Measurements from ENCODE around the gene RPS14. TPM values are rescaled to one million over a fixed set of nuclear protein-coding genes. Genes with fewer than 3 reads are reported as not detected.

The RPS14 gene
- total and polyA plus RNA-seq, 9 of the 15 experiments (the other 6 are each of a cell fraction or from before 2014, with no cell fraction given), result 1,824 to 5,983 (median 3,017) TPM

- Histone ChIP-seq H3K4me3 (no peak overlapping the region), H3K27me3 (ENCODE audit: control insufficient read depth in 2 of 2, insufficient read depth in 2 of 2, low read length in 2 of 2) (no peaks in the 10 kb centered on the region), H4K20me1 (replicated peaks; ENCODE audit: control insufficient read depth, insufficient read depth, low read length) (no peaks in the 10 kb centered on the region), H3K9me1 (ENCODE audit: control insufficient read depth, insufficient read depth, low read length) (no peaks in the 10 kb centered on the region), H3K9ac (ENCODE audit: insufficient read depth in 1 of 2, low read depth in 2 of 2, low read length in 2 of 2) (peak overlapping the region; percentile 34 to 66), H3K27ac (ENCODE audit: extremely low read depth, low read depth, low read length) (peak overlapping the region; percentile 49), H3K4me2 (ENCODE audit: insufficient read depth, low read length) (peak overlapping the region; percentile 76), H2AFZ (ENCODE audit: low read depth, low read length) (peak overlapping the region; percentile 54), H3K79me2 (ENCODE audit: control insufficient read depth, insufficient read depth, low read length) (peaks cover 6% of the 10 kb centered on the region), H3K4me1 (replicated peaks in 1 of 2; ENCODE audit: control insufficient read depth in 2 of 2, insufficient read depth in 2 of 2, low read length in 2 of 2) (peaks cover 43 to 49% of the 10 kb centered on the region in 2 experiments), H3K36me3 (ENCODE audit: control insufficient read depth, insufficient read depth, low read length) (no peaks in the 10 kb centered on the region), H3K9me3 (replicated peaks; ENCODE audit: control insufficient read depth, insufficient read depth, low read depth, low read length) (no peaks in the 10 kb centered on the region)
- ChIA-PET POLR2A (interaction anchor here (0.5 to 1.6 kb wide), 9 partner anchors 10 to 588 kb away, joined by 3 to 5 read pairs (median 4); no protein-coding TSS in a partner anchor), CTCF (ENCODE audit: low intra/inter-chr PET ratio) (no interaction called here)
- no peak for TF ChIP-seq NR1H2 (CRISPR knock-in tag; IDR thresholded peaks at IDR 0.05)
- TF ChIP-seq JUN (IDR thresholded peaks at IDR 0.05; ENCODE audit: borderline replicate concordance, low read depth, low read length), result no peak
- TF ChIP-seq JUN (CRISPR knock-in tag; IDR thresholded peaks at IDR 0.05; ENCODE audit: borderline replicate concordance), result no peak
- TF ChIP-seq RBFOX2 (IDR thresholded peaks at IDR 0.05; ENCODE audit: low read depth, low read length), result 0 out of 2 replicates have a peak, but pooled peaks have one; percentile 21
- ATAC-seq (peak; percentile 4), FAIRE-seq (no peak), DNase-seq (ENCODE audit: extremely low read depth in 1 of 4, low spot score in 3 of 4) (peak in 2 of 4 experiments; percentile 28 to 43)
- BruUV-seq (replicated peaks), result no TSS peak
- 8% methylated on average over 5 of the region's 6 CpGs for WGBS (ENCODE audit: insufficient coverage, low coverage, missing lambda C conversion rate)
- intact Hi-C loops (cut with micrococcal nuclease) (loop anchor here (10.0 kb wide), 1 partner anchor 603 kb away; the partner anchor contains the start of gene TNIP1), in situ Hi-C loops (cut with MboI) (no loop called here)
Observed at GRCh38 chr5:150481708-150481965, 32.1 kb upstream of the RPS14 start.

GRCh38 chr5:150479416-150479815 lies 29.9 kb upstream of the RPS14 start:
- FAIRE-seq, result no peak
- H3K4me3 ChIP-seq, result no peak overlapping the region

More at GRCh38 chr5:150479416-150479815, 29.9 kb upstream of the RPS14 start:
- Histone ChIP-seq H3K9me3 (replicated peaks; ENCODE audit: control insufficient read depth, insufficient read depth, low read depth, low read length) (no peaks in the 10 kb centered on the region), H4K20me1 (replicated peaks; ENCODE audit: control insufficient read depth, insufficient read depth, low read length) (no peaks in the 10 kb centered on the region), H3K79me2 (ENCODE audit: control insufficient read depth, insufficient read depth, low read length) (no peaks in the 10 kb centered on the region), H3K27ac (ENCODE audit: extremely low read depth, low read depth, low read length) (no peak overlapping the region), H3K9ac (ENCODE audit: insufficient read depth in 1 of 2, low read depth in 2 of 2, low read length in 2 of 2) (no peak overlapping the region), H3K27me3 (ENCODE audit: control insufficient read depth in 2 of 2, insufficient read depth in 2 of 2, low read length in 2 of 2) (no peaks in the 10 kb centered on the region), H3K4me1 (replicated peaks in 1 of 2; ENCODE audit: control insufficient read depth in 2 of 2, insufficient read depth in 2 of 2, low read length in 2 of 2) (peaks cover 34 to 37% of the 10 kb centered on the region in 2 experiments), H2AFZ (ENCODE audit: low read depth, low read length) (no peak overlapping the region), H3K9me1 (ENCODE audit: control insufficient read depth, insufficient read depth, low read length) (no peaks in the 10 kb centered on the region), H3K36me3 (ENCODE audit: control insufficient read depth, insufficient read depth, low read length) (no peaks in the 10 kb centered on the region), H3K4me2 (ENCODE audit: insufficient read depth, low read length) (no peak overlapping the region)
- 51% methylated on average over 2 of the region's 2 CpGs for WGBS (ENCODE audit: insufficient coverage, low coverage, missing lambda C conversion rate)
- BruUV-seq (replicated peaks), result no TSS peak
- DNase-seq (ENCODE audit: extremely low read depth in 1 of 4, low spot score in 3 of 4) (no peak), ATAC-seq (no peak)
- ChIA-PET POLR2A (no interaction called here), CTCF (ENCODE audit: low intra/inter-chr PET ratio) (interaction anchor here (0.7 kb wide), 1 partner anchor 33 kb away, joined by 3 read pairs; no protein-coding TSS in a partner anchor)
- intact Hi-C loops (cut with micrococcal nuclease) (no loop called here), in situ Hi-C loops (cut with MboI) (no loop called here)
- no peak for TF ChIP-seq MLLT1 (IDR thresholded peaks at IDR 0.05)
- TF ChIP-seq ZNF707 (CRISPR knock-in tag; conservative IDR thresholded peaks at IDR 0.05), result no peak
- peak; percentile 50; the same call in 1 of the 2 replicates for TF ChIP-seq ZNF316 (IDR thresholded peaks at IDR 0.05)
- no peak for TF ChIP-seq RBM17 (IDR thresholded peaks at IDR 0.05; ENCODE audit: borderline replicate concordance, low read depth, low read length)
- no peak for TF ChIP-seq DACH1 (IDR thresholded peaks at IDR 0.05; ENCODE audit: partially characterized antibody)
